Testis (tissue), 3 donors: ENCODE results near the gene PPP1R14D. TPM values are rescaled to one million over a fixed set of nuclear protein-coding genes. Genes with fewer than 3 reads are reported as not detected.

Experiments used
- DNase-seq: peaks from one replicate; pipeline ENCODE4 v3.0.0-alpha.2; 2019
- H3K27ac ChIP-seq, 2 donors: fragments of 200-600 bp; sonication (generic); one replicate each; pipeline ENCODE4 v1.5.1; 2019
- H3K27me3 ChIP-seq: fragments of 200-600 bp; sonication (generic); one replicate; pipeline ENCODE4 v1.5.1; 2019
- H3K36me3 ChIP-seq: fragments of 200-600 bp; sonication (generic); one replicate; pipeline ENCODE4 v1.5.1; 2017; ENCODE audit warnings: low read depth; ENCODE audit errors: missing control alignments
- H3K4me1 ChIP-seq: fragments of 200-600 bp; sonication (generic); one replicate; pipeline ENCODE4 v1.5.1; 2019
- H3K4me3 ChIP-seq, 2 donors: fragments of 200-600 bp; sonication (generic); one replicate each; pipeline ENCODE4 v1.5.1; 2017 to 2019
- H3K9me3 ChIP-seq: fragments of 200-600 bp; sonication (generic); one replicate; pipeline ENCODE4 v1.5.1; 2017
- POLR2A ChIP-seq: fragments of 450-650 bp; IDR thresholded peaks from one replicate; pipeline ENCODE4 v1.6.1; 2017; ENCODE audit warnings: antibody characterized with exemption, mild to moderate bottlenecking, moderate library complexity
- WGBS, 2 donors: methylation state at CpG; one replicate each; pipeline ENCODE4 v1.1.5; 2018; 5-methylcytosine and 5-hydroxymethylcytosine counted together
- intact Hi-C: fragments of 100-400 bp; cut with DNase I; formaldehyde crosslinking; loops from one replicate; pipeline ENCODE4 v1.15.1; 2023; ENCODE audit warnings: low total_unique reads
- polyA plus RNA-seq: library from polyadenylated mRNA; stranded (reverse); fragments of 350-450 nt; fragmentation: Illumina TruSeq; extraction: RNeasy Lipid Tissue Mini Kit (QIAGEN cat#74804); gene quantifications from one replicate; pipeline ENCODE4 v1.2.3, GENCODE V29; 2014; ENCODE audit warnings: low read depth, low replicate concordance; ENCODE audit not compliant: insufficient read depth
- total RNA-seq, 2 donors: library from RNA; depleted of rRNA; stranded (reverse); fragments of >200 nt; gene quantifications; one replicate each; pipeline ENCODE4 v1.2.3, GENCODE V29; 2016
- TF ChIP-seq, protein P1 (sequence below), 3 experiments: fragments of 450-650 bp in 2 of 3; fragments of 200-600 bp in 1 of 3; sonication (generic) in 1 of 3; IDR thresholded peaks; one replicate each; pipeline ENCODE4 v1.5.1; 2016 to 2019; ENCODE audit warnings: antibody characterized with exemption in 3 of 3, mild to moderate bottlenecking in 2 of 3, moderate library complexity in 1 of 3

The PPP1R14D gene
- total and polyA plus RNA-seq, 3 donors from 2014 or later, result 0.43 to 0.55 TPM; not detected in 1

DNA sequence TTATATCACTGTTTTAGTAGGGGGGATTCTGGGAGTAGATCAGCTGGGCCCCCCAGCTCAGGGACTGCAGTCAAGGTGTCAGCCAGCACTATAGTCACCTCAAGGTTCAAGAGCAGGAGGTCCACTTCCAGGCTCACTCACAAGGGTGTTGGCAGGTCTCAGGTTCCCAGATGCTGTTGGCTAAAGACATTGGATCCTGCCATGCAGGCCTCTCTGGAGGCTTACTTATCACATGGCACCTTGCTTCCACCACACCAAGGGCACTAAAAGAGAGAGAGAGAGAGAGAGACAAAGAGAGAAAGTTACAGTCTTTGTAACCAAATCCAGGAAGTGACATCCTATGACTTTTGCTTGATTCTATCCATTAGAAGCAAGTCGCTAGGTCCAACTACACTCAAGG, 7.5 kb upstream of the PPP1R14D start:
- Histone ChIP-seq H3K4me1 (no peaks in the 10 kb centered on the region), H3K4me3 (no peak overlapping the region), H3K27ac (no peak overlapping the region), H3K36me3 (no peaks in the 10 kb centered on the region), H3K27me3 (no peaks in the 10 kb centered on the region), H3K9me3 (no peaks in the 10 kb centered on the region)
- intact Hi-C loops, result no loop called here
- no peak for DNase-seq
- no peak for TF ChIP-seq POLR2A
- TF ChIP-seq, protein P1, sequence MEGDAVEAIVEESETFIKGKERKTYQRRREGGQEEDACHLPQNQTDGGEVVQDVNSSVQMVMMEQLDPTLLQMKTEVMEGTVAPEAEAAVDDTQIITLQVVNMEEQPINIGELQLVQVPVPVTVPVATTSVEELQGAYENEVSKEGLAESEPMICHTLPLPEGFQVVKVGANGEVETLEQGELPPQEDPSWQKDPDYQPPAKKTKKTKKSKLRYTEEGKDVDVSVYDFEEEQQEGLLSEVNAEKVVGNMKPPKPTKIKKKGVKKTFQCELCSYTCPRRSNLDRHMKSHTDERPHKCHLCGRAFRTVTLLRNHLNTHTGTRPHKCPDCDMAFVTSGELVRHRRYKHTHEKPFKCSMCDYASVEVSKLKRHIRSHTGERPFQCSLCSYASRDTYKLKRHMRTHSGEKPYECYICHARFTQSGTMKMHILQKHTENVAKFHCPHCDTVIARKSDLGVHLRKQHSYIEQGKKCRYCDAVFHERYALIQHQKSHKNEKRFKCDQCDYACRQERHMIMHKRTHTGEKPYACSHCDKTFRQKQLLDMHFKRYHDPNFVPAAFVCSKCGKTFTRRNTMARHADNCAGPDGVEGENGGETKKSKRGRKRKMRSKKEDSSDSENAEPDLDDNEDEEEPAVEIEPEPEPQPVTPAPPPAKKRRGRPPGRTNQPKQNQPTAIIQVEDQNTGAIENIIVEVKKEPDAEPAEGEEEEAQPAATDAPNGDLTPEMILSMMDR (IDR thresholded peaks at IDR 0.05), result no peak
- 92 to 95% methylated on average over 1 of the region's 1 CpG for WGBS, 2 donors

DNA sequence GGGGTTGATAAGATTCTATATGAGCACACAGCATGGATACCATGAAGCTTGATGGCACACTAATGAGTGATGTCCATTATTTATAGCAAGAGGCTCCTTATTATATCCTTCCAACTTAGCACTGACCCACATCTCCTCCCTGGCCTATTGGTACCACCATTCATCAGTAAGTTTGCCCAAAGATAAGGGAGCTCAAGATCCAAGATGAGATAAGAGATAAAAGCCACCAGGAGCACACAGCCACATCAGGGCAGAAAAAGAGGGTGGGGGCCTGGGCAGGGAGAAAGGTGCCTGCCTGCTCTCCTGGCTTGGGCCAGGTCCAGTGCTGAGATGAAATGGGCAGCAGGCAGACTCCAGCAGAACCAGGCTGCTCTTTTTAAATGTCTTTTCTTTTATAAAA, 4.4 kb upstream of the PPP1R14D start:
- Histone ChIP-seq H3K4me3 (no peak overlapping the region), H3K27ac (no peak overlapping the region), H3K36me3 (no peaks in the 10 kb centered on the region), H3K4me1 (no peaks in the 10 kb centered on the region), H3K27me3 (no peaks in the 10 kb centered on the region), H3K9me3 (no peaks in the 10 kb centered on the region)
- no peak for TF ChIP-seq POLR2A
- TF ChIP-seq, protein P1 (IDR thresholded peaks at IDR 0.05), result no peak
- no peak for DNase-seq
- intact Hi-C loops, result no loop called here

DNA sequence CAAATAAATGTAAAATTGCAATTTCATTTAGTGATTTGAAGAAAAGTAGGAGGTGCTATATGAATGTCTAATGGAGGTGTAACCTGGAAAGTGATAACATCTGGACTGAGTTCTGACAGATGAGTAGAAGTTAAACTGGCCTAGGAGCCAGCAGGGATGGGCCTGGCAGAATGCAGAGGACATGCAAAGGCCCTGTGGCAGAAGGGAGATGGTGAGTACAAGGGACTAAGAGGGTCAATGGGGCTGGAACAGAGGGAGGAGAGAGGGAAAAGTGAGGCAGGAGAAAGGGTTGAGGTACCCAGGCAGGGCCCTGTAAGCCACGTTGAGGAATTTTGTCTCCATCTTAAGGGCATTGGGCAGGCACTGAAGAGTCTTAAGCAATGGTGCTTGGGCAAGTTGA, 3.4 kb upstream of the PPP1R14D start:
- Histone ChIP-seq H3K9me3 (no peaks in the 10 kb centered on the region), H3K27me3 (no peaks in the 10 kb centered on the region), H3K36me3 (no peaks in the 10 kb centered on the region), H3K4me1 (no peaks in the 10 kb centered on the region), H3K27ac (no peak overlapping the region), H3K4me3 (no peak overlapping the region)
- no peak for TF ChIP-seq POLR2A
- TF ChIP-seq, protein P1 (IDR thresholded peaks at IDR 0.05), result no peak
- intact Hi-C loops, result no loop called here
- WGBS, 2 donors, result 69 to 93% methylated on average over 1 of the region's 1 CpG
- DNase-seq, result no peak

DNA sequence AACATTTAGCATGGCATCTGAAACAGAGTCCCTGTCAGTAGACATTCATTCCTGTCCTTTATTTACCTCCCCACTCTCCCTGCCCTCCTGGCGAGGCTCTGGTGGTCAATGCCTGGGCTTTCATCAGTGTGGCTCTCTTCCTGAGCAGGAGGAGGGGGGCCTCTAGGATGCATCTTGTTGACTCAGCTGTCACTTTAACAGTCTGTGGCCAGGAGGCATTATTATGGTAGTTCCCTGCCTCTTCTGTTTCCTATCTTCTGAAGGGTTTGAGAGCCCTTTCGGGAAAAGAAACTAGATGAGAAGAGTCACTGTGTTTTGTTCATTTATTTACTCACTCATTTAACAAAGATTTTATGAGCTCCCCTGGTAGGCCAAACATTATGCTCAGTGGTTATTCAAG, 2.4 kb upstream of the PPP1R14D start:
- 77 to 78% methylated on average over 2 of the region's 2 CpGs for WGBS, 2 donors
- TF ChIP-seq, protein P1 (IDR thresholded peaks at IDR 0.05), result no peak
- TF ChIP-seq POLR2A, result no peak
- Histone ChIP-seq H3K4me1 (no peaks in the 10 kb centered on the region), H3K4me3 (no peak overlapping the region), H3K27me3 (no peaks in the 10 kb centered on the region), H3K36me3 (no peaks in the 10 kb centered on the region), H3K27ac (no peak overlapping the region), H3K9me3 (no peaks in the 10 kb centered on the region)
- no peak for DNase-seq
- intact Hi-C loops, result no loop called here

DNA sequence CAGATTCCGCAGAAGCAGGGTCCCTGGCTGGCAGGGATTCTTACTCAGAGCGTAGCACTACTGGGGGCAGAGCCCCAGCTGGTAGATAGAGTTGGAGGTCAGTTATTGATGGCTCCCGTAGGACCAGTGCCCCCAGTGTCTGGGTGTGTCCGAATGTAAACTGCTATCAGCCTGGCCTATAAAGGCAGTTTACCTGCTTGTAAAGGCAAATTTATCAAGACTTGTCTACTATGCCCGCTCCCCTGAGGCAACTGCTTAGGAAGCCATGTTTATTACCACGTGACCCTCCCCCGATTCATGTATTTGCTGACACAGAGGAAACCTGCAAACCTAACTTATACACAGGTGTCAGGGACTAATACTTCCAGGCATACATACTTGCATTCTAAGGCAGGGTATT, 607 bp upstream of the PPP1R14D start:
- WGBS, 2 donors, result 59 to 68% methylated on average over 5 to 7 of the region's 7 CpGs
- intact Hi-C loops, result no loop called here
- H3K27ac ChIP-seq, result no peak overlapping the region
- TF ChIP-seq POLR2A, result no peak
- TF ChIP-seq, protein P1 (IDR thresholded peaks at IDR 0.05), result no peak
- DNase-seq, result peak; percentile 37
- no peaks in the 10 kb centered on the region for H3K27me3 ChIP-seq
- no peaks in the 10 kb centered on the region for H3K36me3 ChIP-seq
- no peak overlapping the region for H3K4me3 ChIP-seq
- H3K4me1 ChIP-seq, result no peaks in the 10 kb centered on the region
- no peaks in the 10 kb centered on the region for H3K9me3 ChIP-seq
